ENCODE measurements around the gene NUCB2. TPM values are rescaled to one million over a fixed set of nuclear protein-coding genes. Genes with fewer than 3 reads are reported as not detected.

The NUCB2 gene
- total RNA-seq, 1 donor from 2014 or later, result 93.7 TPM

Other genes starting within 250 kb of the NUCB2 start
- 952 TPM for gene RPS13, start 199.1 kb upstream of the NUCB2 start, total RNA-seq
- gene PIK3C2A, start 68.8 kb upstream of the NUCB2 start, total RNA-seq, result 29.9 TPM
- 1.4 TPM for gene NCR3LG1, start 75.1 kb downstream of the NUCB2 start, total RNA-seq
- gene KCNJ11, start 111.9 kb downstream of the NUCB2 start, total RNA-seq, result 0.36 TPM
- gene ABCC8, start 200.1 kb downstream of the NUCB2 start, total RNA-seq, result not detected

All from esophagus mucosa (tissue), 1 donor.